Ovary (tissue), 3 donors: ENCODE data around the gene CGNL1.

Experiments
- CTCF ChIP-seq, 3 donors: fragments of 450-650 bp in 2 of 3; fragments of 200-600 bp in 1 of 3; IDR thresholded peaks; one replicate each; pipeline versions ENCODE4 v1.5.1 to v1.8.0; 2016 to 2022; ENCODE audit warnings: antibody characterized with exemption in 3 of 3, mild to moderate bottlenecking in 1 of 3
- EP300 ChIP-seq: sonication (generic); formaldehyde crosslinking; IDR thresholded peaks from one replicate; pipeline ENCODE4 v1.6.1; 2017; ENCODE audit warnings: antibody characterized with exemption
- POLR2A ChIP-seq: fragments of 450-650 bp; IDR thresholded peaks from one replicate; pipeline ENCODE4 v1.6.1; 2017; ENCODE audit warnings: antibody characterized with exemption, mild to moderate bottlenecking, moderate library complexity
- donor health status: DM: no; HTN: no; CAD: no.

- no peak for TF ChIP-seq CTCF (IDR thresholded peaks at IDR 0.05)
- TF ChIP-seq EP300: no peak
- no peak for TF ChIP-seq POLR2A
Observed at GRCh38 chr15:57528940-57529565, 152.7 kb downstream of the CGNL1 start.
